DND-41 (cell line): Measurements from ENCODE around the gene TRH.

Source experiments
- CTCF ChIP-seq: IDR thresholded peaks from 2 replicates; pipeline ENCODE4 v1.5.1; 2012; ENCODE audit warnings: borderline replicate concordance, low read length, moderate library complexity, mild to moderate bottlenecking; ENCODE audit not compliant: poor library complexity, severe bottlenecking; ENCODE audit errors: extremely low read depth
- EZH2 ChIP-seq: IDR thresholded peaks from 3 replicates; pipeline ENCODE4 v1.6.1; 2012; ENCODE audit warnings: borderline replicate concordance, low read depth, mild to moderate bottlenecking, moderate library complexity, low read length, inconsistent platforms; ENCODE audit not compliant: severe bottlenecking

- TF ChIP-seq CTCF (no peak), EZH2 (no peak)
Observed at GRCh38 chr3:129933471-129933870, 41.0 kb upstream of the TRH start.
